Heart left ventricle (tissue), 13 donors: Measurements from ENCODE around the gene ZNF579.

Source experiments
- POLR2A ChIP-seq, 2 donors: fragments of 450-650 bp; IDR thresholded peaks; one replicate each; pipeline ENCODE4 v1.6.1; 2017; ENCODE audit warnings: antibody characterized with exemption in 2 of 2, mild to moderate bottlenecking in 2 of 2, moderate library complexity in 2 of 2
- TF ChIP-seq, protein P1 (sequence below), 12 donors: fragments of 200-600 bp; sonication (generic) in 4 of 12; IDR thresholded peaks; one replicate each; pipeline versions ENCODE4 v1.5.0 to v1.8.0; 2018 to 2022; ENCODE audit warnings: antibody characterized with exemption in 12 of 12, mild to moderate bottlenecking in 5 of 12
- donor health status: ischemic (EF 13 %, LVEDD 7.1; RV severe dilation, severe dysfunction).
- donor health status: DM: no; HTN: yes; CAD: no.
- donor health status: DM: no; HTN: no; CAD: no.
- donor health status: ischemic (EF 25% LVEDD 6.9; RV normal size, moderate dysfunction).
- donor health status: ischemic (EF 25% LVEDD 5.7; RV mildly dilated, moderate dysfunction).
- donor health status: ischemic (EF 35%, LVEDD 5.7; RV mildly dilated, moderate dysfunction).
- donor health status: nonischemic (EF 11% LVEDD 7.7; RV severe dilation, severe dysfunction).
- donor health status: DM: yes; HTN: yes; CAD: no.
- donor health status: PGD.
- donor health status: ischemic (EF 29% LVEDD 5.4; RV normal size, mild dysfunction).
- donor health status: nonischemic (EF 23%, LVEDD 6.1; RV moderate dilation, normal function).

DNA sequence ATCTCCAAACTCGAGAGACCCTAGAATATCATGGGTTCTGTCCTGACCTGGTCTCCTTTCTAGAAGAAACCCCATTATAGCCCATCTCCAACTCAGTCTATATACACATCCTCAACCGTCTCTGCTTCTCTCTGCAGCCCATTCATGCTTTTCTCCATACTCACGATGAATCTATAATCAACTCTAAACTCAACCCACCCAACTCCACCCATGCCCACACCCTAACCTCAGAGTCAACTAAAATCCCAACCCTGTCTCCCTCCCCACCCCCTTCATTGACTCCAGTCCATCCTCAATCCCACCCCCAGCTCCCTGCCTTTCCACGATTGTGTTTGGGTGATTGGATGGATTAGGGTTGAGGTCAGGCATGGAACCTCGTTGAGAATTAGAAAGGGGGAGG, 37.1 kb downstream of the ZNF579 start:
- TF ChIP-seq, protein P1, sequence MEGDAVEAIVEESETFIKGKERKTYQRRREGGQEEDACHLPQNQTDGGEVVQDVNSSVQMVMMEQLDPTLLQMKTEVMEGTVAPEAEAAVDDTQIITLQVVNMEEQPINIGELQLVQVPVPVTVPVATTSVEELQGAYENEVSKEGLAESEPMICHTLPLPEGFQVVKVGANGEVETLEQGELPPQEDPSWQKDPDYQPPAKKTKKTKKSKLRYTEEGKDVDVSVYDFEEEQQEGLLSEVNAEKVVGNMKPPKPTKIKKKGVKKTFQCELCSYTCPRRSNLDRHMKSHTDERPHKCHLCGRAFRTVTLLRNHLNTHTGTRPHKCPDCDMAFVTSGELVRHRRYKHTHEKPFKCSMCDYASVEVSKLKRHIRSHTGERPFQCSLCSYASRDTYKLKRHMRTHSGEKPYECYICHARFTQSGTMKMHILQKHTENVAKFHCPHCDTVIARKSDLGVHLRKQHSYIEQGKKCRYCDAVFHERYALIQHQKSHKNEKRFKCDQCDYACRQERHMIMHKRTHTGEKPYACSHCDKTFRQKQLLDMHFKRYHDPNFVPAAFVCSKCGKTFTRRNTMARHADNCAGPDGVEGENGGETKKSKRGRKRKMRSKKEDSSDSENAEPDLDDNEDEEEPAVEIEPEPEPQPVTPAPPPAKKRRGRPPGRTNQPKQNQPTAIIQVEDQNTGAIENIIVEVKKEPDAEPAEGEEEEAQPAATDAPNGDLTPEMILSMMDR (IDR thresholded peaks at IDR 0.05) = no peak
- TF ChIP-seq POLR2A (IDR thresholded peaks at IDR 0.05) = no peak
